PC-3 (cell line): ENCODE measurements around the gene CAPNS1.

ENCODE experiments used
- CTCF ChIP-seq: fragments of 300-600 bp; sonication (generic); conservative IDR thresholded peaks from 2 replicates; pipeline ENCODE4 v1.5.1; 2017; ENCODE audit warnings: antibody characterized with exemption, low read depth, mild to moderate bottlenecking, low read length
- EZH2phosphoT487 ChIP-seq: fragments of 300-600 bp; sonication (generic); IDR thresholded peaks from 2 replicates; pipeline ENCODE4 v1.6.1; 2018; ENCODE audit warnings: mild to moderate bottlenecking, antibody characterized with exemption, low read length, borderline replicate concordance

DNA sequence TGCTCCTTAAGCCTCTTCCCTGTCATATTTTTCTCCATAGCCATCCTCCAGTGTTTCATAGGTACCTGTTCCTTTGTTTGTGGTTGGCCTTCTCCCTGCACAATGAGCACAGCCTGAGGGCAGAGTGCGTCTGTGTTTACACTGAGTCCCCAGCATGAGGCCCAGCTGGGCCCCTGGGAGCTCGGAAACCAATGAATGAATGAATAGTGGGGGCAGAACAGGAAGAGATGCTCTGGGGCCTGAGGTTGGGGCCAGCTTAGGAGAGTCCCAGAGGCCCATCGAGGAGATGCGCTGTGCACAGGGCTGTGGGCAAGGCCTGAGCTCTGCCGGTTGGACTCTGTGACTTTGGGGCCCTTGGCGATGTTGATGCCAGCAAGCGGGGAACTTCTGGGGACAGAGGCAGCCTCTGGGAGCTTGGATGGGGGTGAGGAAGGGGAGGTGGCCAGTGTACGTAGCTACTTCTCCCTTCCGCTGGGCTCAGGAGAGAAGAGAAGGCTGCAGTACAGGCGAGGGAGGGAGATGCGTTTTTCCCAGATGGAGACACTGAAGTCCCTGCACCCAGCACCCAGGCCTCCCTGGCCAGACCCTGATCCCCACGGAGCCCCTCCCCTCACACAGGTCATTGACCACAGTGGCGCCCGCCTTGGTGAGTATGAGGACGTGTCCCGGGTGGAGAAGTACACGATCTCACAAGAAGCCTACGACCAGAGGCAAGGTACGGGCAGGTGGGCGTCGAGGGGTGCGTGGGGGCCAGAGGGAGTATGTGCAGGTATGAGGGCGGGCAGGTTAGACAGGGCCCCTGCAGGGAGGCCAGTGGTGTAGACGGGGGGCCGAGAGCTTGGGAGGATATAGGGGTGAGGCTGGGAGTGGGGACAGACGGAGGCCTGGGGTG, 19.5 kb upstream of the CAPNS1 start:
- no peak for TF ChIP-seq CTCF
- TF ChIP-seq EZH2phosphoT487, result no peak
